Choroid plexus epithelial cell (primary cell): Measurements from ENCODE around the gene GPR152.

Experiments
- DNase-seq: peaks from one replicate; pipeline ENCODE4 v3.0.0-alpha.2; 2010; ENCODE audit warnings: low read depth
- H3K4me3 ChIP-seq: 2 replicates; pipeline ENCODE4 v1.5.1; 2011; ENCODE audit warnings: low read depth, mild to moderate bottlenecking, control low read depth, low read length, moderate library complexity
- CTCF ChIP-seq: conservative IDR thresholded peaks from 2 replicates; pipeline ENCODE4 v1.5.1; 2011; ENCODE audit warnings: low read depth, mild to moderate bottlenecking, control low read depth, inconsistent platforms, low read length, moderate library complexity

Gene GPR152

DNA sequence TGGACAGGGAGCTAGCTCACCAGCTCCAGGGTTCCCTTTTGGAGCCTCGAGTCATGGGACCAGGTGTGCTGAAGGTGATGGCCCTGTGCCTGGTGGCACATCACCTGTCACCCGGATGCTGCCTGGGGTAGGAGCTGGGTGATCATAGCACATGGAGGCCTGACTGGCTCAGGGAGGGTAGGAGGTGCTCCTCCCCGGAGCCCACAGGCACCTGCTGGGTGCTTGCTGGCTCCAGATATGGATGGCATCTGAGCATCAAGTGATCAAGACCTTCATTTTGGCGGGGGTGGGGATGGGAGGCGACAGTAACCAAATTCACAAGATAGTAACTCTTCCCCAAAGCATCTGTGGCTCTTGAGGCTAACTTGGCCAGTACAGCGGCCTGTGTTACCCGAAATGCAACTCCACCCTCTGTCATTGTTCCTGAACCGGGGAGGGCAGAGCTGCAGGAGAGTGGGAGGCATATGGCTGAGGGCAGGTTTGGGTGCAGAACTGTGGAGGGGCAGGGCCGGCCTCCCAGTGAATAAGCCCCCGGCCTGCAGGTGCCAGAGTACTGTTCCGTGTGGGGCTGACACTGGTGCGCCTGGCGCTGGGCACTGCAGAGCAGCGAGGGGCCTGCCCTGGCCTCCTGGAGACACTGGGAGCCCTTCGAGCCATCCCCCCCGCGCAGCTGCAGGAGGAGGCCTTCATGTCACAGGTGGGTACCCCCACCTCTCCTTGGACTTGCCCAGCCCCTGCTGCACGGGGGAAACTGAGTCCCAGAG is 43.9 kb downstream of the GPR152 start:
- no peak for TF ChIP-seq CTCF
- no peak for DNase-seq
- H3K4me3 ChIP-seq: no peak overlapping the region

- no peak overlapping the region for H3K4me3 ChIP-seq
- DNase-seq: no peak
- TF ChIP-seq CTCF: no peak
Measured at GRCh38 chr11:67407688-67408163, 44.8 kb downstream of the GPR152 start.

- H3K4me3 ChIP-seq: no peak overlapping the region
- DNase-seq: no peak
Measured at GRCh38 chr11:67406969-67407687, 45.4 kb downstream of the GPR152 start.

DNA sequence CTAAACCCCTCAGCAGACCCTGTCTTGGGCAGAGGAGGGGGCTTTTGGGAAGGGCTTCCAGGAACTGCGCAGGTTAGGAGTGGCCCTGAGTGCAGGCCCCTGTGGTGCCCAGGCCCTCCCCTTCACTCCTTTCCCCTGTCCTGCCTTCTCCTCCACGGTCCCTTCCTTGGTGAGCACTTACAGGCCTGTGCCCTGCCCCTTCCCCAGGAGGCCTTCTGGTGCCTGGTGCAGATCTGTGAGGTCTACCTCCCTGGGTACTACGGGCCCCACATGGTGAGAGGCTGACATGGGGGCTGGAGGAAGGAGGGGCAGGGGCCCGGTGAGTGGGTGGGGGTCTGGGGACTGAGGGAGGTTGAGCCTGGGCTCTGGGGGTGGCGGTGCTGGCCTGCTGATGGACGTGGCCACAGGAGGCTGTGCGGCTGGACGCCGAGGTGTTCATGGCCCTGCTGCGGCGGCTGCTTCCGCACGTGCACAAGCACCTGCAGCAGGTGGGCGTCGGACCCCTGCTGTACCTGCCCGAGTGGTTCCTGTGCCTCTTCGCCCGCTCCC is 46.0 kb downstream of the GPR152 start:
- DNase-seq: no peak
- H3K4me3 ChIP-seq: no peak overlapping the region

More at GRCh38 chr11:67406969-67407687, 45.4 kb downstream of the GPR152 start:
- no peak for TF ChIP-seq CTCF

GRCh38 chr11:67405688-67406339 is 46.7 kb downstream of the GPR152 start:
- no peak for TF ChIP-seq CTCF
- no peak for DNase-seq
- H3K4me3 ChIP-seq: no peak overlapping the region

More for the DNA sequence above, 46.0 kb downstream of the GPR152 start:
- TF ChIP-seq CTCF: no peak

DNA sequence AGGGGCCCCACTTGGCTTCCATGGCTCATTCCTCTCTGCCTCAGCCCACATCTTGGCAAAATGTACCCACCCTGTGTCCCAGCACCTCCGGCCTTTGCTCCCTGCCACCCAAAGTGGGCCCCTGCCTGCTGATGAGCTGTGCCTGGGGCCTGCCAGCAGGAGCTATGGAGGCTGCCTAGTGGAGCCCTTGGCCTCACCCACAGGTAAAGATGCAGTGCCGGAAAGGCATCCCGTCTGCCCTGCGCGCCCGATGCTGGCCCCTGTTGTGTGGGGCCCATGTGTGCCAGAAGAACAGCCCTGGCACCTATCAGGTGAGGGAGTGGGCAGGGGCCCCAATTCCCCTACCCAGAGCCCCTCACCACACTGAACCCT is 47.3 kb downstream of the GPR152 start:
- no peak overlapping the region for H3K4me3 ChIP-seq
- no peak for DNase-seq
- no peak for TF ChIP-seq CTCF
